IPS DF 6.9 (cell line): ENCODE data around the gene BTN3A1.

Source experiments
- DNase-seq: peaks from one replicate; pipeline ENCODE4 v3.0.0-alpha.2; 2013; ENCODE audit warnings: low read depth, low spot score
- H3K27ac ChIP-seq: one replicate; pipeline ENCODE4 v1.5.1; 2013; ENCODE audit warnings: low read length, control low read depth
- H3K27me3 ChIP-seq: 2 replicates; pipeline ENCODE4 v1.6.1; 2013; ENCODE audit warnings: mild to moderate bottlenecking, low read length; ENCODE audit not compliant: control insufficient read depth, insufficient read depth
- H3K36me3 ChIP-seq: 2 replicates; pipeline ENCODE4 v1.6.1; 2013; ENCODE audit warnings: low read length; ENCODE audit not compliant: control insufficient read depth, insufficient read depth
- H3K4me1 ChIP-seq: 2 replicates; pipeline ENCODE4 v1.6.1; 2013; ENCODE audit warnings: low read length; ENCODE audit not compliant: control insufficient read depth, insufficient read depth
- H3K4me3 ChIP-seq: 2 replicates; pipeline ENCODE4 v1.5.1; 2013; ENCODE audit warnings: mild to moderate bottlenecking, low read length
- H3K9me3 ChIP-seq: 2 replicates; pipeline ENCODE4 v1.6.1; 2013; ENCODE audit warnings: low read length, inconsistent platforms; ENCODE audit not compliant: control insufficient read depth, insufficient read depth
- WGBS: extraction: QIAGEN DNeasy Blood & Tissue Kit; methylation state at CpG from one replicate; pipeline ENCODE4 v1.1.7; 2013; ENCODE audit warnings: mixed read lengths, missing lambda C conversion rate; ENCODE audit not compliant: insufficient read length, insufficient coverage; 5-methylcytosine and 5-hydroxymethylcytosine counted together

The BTN3A1 gene

DNA sequence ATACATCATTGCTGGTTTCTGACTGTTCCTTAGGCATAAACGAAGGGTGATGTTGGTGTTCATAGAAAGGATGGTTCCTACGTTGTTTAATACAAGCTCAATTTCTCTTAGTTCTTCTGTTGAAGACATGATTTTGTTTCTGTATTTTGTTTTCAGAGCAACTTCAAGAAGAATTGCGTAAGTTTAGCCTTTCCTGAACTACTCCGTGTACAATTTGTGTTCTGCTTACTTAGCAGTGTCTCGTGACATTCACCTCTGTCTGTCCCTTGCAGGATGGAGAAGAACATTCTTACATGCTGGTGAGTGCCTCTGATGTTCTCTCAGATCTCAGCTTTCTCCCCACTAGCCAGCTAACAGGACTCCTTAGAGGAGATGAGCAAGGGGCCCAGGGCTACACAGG is 11.5 kb upstream of the BTN3A1 start:
- no CpG with 5 or more reads among the region's 5 CpGs for WGBS
- Histone ChIP-seq H3K4me3 (no peak overlapping the region), H3K9me3 (no peaks in the 10 kb centered on the region), H3K4me1 (peaks cover 3% of the 10 kb centered on the region; the same call in 1 of the 2 replicates), H3K27me3 (no peaks in the 10 kb centered on the region), H3K36me3 (peaks cover 6% of the 10 kb centered on the region; the same call in 1 of the 2 replicates), H3K27ac (no peak overlapping the region)
- DNase-seq, result no peak

DNA sequence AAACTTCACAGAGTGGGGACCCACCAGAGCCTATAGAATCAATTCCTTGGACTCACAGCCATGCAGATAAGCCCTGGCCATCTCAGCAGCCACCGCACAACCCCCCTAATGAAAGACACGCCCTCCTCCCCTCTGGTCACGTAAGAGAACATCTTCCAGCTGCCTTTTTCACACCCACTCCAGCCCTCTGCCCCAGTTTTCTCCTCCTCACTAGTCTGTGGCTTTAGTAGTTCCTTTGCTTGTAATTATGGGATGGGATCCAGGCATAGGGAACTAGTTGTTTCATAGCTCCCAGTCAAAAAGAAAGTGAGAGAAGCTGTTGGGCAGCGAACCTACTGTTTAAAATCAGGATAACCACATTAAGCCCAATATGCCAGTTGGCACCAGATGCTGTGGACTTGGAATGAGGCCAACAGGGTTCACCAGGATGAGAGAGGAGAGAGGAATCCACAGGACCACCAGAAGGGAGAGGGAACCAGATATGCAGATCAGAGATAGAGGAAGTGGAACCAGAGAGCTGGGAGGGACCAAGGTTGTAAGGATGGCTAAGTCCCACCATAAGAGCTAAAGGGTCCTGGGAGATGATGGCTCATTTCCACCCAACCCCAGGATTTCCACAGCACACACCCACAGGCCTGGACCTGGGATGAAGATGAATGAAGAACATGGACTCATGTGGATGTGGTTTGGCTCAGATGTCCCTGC is 9.0 kb upstream of the BTN3A1 start:
- H3K4me1 ChIP-seq, result peaks cover under 1% of the 10 kb centered on the region; the same call in 1 of the 2 replicates
- DNase-seq, result no peak
- no peak overlapping the region for H3K27ac ChIP-seq
- no CpG with 5 or more reads among the region's 4 CpGs for WGBS
- no peak overlapping the region for H3K4me3 ChIP-seq
- peaks cover 6% of the 10 kb centered on the region; the same call in 1 of the 2 replicates for H3K36me3 ChIP-seq
- no peaks in the 10 kb centered on the region for H3K9me3 ChIP-seq
- no peaks in the 10 kb centered on the region for H3K27me3 ChIP-seq

DNA sequence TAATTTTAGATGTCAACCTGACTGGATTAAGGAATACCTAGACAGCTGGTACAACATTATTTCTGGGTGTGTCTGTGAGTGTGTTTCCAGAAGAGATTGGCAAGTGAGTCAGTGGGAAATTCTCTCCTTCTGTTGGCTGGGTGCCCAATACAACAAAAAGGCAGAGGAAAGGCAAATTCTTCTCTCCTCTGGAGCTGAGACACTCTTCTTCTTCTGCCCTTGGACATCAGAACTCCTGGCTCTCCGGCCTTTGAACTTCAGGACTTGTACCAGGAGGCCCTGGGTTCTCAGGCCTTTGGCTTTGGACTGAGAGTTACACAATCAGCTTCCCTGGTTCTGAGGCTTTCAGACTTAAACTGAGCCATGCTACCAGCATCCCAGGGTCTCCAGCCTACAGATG is 7.8 kb upstream of the BTN3A1 start:
- H3K4me1 ChIP-seq, result no peaks in the 10 kb centered on the region
- no CpG with 5 or more reads among the region's 1 CpG for WGBS
- no peak overlapping the region for H3K4me3 ChIP-seq
- DNase-seq, result no peak
- no peak overlapping the region for H3K27ac ChIP-seq
- H3K9me3 ChIP-seq, result no peaks in the 10 kb centered on the region
- no peaks in the 10 kb centered on the region for H3K27me3 ChIP-seq
- H3K36me3 ChIP-seq, result peaks cover 6% of the 10 kb centered on the region; the same call in 1 of the 2 replicates

DNA sequence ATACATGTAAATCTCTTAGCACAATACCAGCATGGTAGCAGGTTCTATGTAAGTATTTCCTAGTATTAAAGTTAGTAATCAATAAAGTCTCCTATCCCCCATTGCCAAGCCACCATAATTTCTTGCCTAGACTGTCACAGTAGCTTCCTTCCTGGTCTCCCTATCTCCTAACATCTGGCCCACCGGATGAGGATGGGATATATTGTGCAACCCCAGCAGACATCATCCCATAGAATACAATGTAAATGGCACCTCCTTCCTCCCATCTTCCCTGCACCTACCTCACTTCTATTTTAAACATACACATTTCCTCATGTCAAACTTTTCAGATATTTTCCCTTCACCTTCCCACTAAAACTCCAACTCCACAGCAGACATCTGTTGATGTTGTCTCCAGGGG is 3.5 kb upstream of the BTN3A1 start:
- no peaks in the 10 kb centered on the region for H3K9me3 ChIP-seq
- no peak overlapping the region for H3K27ac ChIP-seq
- DNase-seq, result no peak
- no peaks in the 10 kb centered on the region for H3K27me3 ChIP-seq
- H3K4me1 ChIP-seq, result no peaks in the 10 kb centered on the region
- no CpG with 5 or more reads among the region's 1 CpG for WGBS
- H3K4me3 ChIP-seq, result no peak overlapping the region
- H3K36me3 ChIP-seq, result no peaks in the 10 kb centered on the region

DNA sequence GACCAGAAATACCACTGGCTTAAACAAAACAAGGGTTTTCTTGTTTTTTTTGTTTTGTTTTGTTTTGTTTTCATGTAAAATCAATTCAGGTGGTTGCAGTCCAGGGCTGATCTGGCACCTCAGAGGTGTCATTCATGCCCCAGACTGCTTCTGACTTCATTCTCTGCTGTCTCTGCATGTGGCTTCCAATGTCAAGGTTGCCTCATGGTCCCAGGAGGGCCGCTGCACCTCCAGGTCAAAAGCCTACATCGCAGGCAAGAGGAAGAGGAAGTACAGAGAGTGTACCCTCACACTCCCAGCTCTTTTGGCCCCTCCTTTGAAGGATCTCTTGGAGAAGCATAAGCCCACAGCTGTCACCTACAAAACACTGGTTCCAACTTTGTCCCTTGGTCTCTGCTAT is 1.4 kb upstream of the BTN3A1 start:
- no peak for DNase-seq
- no peaks in the 10 kb centered on the region for H3K27me3 ChIP-seq
- no peak overlapping the region for H3K27ac ChIP-seq
- H3K36me3 ChIP-seq, result no peaks in the 10 kb centered on the region
- WGBS, result no CpG with 5 or more reads among the region's 2 CpGs
- no peaks in the 10 kb centered on the region for H3K9me3 ChIP-seq
- H3K4me3 ChIP-seq, result no peak overlapping the region
- no peaks in the 10 kb centered on the region for H3K4me1 ChIP-seq

DNA sequence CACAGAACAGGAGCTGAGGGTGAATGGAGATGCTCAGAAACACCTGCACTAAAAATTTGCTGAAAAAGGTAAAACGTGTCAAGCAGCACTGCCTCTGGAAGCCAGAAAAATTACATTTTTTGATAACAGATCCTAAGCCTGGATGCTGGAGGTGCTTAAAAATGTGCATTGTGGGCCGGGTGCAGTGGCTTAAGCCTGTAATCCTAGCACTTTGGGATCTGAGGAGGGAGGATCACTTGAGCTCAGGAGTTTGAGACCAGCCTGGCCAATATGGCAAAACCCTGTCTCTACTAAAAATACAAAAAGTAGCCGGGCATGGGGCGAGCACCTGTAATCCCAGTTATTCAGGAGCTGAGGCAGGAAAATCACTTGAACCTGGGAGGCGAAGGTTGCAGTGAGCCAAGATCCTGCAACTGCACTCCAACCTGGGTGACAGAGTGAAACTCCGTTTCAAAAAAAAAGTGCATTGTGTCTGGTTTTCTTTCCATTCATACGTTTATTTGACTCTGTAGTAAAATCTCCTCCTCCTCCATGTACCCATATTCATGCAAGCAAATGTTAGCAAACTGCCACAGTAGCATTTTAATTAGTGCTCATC is 587 bp upstream of the BTN3A1 start:
- H3K27ac ChIP-seq, result no peak overlapping the region

DNA sequence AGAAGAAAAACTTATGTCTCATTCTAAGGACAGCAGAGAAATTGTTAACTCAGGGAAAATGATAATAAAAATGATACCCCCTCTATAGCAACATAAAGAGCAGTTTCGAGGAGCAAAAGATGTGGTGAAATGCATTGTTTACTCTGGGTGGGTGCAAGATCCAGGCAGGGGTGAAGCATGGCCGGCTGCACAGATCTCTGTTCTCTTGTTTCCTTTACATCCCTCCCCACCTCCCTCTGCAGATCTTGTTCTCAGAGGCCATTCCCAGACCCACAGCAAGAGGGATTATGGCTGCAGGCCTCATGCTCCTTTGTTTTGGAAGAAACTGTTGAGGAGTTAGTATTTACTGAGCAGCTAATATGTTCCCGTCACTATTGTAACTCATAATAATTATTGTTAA is 1.8 kb downstream of the BTN3A1 start:
- H3K27ac ChIP-seq, result no peak overlapping the region
- no peaks in the 10 kb centered on the region for H3K36me3 ChIP-seq
- H3K4me3 ChIP-seq, result no peak overlapping the region
- no peaks in the 10 kb centered on the region for H3K27me3 ChIP-seq
- no peak for DNase-seq
- WGBS, result no CpG with 5 or more reads among the region's 3 CpGs
- no peaks in the 10 kb centered on the region for H3K9me3 ChIP-seq
- H3K4me1 ChIP-seq, result no peaks in the 10 kb centered on the region

More for the DNA sequence above, 587 bp upstream of the BTN3A1 start:
- Histone ChIP-seq H3K36me3 (no peaks in the 10 kb centered on the region), H3K4me3 (no peak overlapping the region), H3K27me3 (no peaks in the 10 kb centered on the region), H3K4me1 (no peaks in the 10 kb centered on the region), H3K9me3 (no peaks in the 10 kb centered on the region)
- DNase-seq, result no peak
- WGBS, result no CpG with 5 or more reads among the region's 7 CpGs

DNA sequence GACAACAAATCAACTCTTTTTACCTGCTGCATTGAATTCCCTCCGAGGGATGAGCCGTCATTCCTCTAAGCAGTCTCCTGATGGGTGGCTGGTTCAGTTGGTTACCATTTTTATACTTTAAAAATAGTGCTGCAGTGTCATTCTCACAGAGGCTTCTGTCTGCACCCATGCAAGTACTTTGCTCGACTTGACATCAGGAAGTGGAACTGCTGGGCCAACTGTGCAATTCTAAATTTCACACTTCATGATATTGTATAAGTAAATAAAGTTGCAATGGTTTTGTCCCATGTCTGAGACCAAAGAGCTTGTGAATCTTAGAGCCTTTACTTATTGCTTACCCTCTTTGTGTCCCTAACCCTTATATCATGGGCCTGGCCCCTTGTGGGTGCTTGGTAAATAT is 2.5 kb downstream of the BTN3A1 start:
- H3K4me3 ChIP-seq, result no peak overlapping the region
- H3K27me3 ChIP-seq, result no peaks in the 10 kb centered on the region
- no peak for DNase-seq
- H3K36me3 ChIP-seq, result no peaks in the 10 kb centered on the region
- H3K9me3 ChIP-seq, result no peaks in the 10 kb centered on the region
- WGBS, result no CpG with 5 or more reads among the region's 3 CpGs
- no peak overlapping the region for H3K27ac ChIP-seq
- no peaks in the 10 kb centered on the region for H3K4me1 ChIP-seq

DNA sequence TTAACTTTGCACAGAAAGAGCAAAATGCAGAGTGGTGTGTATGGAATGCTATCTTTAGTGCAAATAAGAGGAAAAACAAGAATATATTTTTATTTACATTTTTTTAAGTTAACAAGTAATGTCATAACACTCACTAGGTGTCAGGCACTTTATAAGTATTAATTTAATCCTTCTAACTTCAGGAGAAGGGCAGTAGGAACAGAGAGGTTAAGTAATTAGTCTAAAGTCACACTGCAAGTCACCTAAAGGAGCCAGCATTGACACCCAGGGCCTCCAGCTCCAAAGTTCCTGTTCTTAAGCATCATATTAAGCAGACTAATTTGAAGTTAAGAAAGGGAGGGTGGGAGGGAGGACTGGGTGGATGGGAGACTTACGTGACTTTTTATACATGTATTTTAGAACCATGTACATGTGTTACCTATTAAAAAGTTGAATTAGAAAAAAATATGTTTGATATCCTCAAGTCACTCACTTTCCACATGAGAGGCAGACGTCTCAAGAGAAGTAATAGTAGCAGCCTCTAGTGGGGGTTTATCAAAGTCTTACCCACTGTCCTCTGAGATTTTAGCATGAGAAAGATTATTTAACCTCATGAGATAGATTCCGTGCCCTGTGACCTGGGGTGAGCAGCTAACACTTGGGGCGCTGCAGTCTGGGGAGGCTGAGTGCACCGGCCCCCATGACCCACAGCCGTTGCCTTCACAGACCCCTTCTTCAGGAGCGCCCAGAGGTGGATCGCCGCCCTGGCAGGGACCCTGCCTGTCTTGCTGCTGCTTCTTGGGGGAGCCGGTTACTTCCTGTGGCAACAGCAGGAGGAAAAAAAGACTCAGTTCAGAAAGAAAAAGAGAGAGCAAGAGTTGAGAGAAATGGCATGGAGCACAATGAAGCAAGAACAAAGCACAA is 7.0 kb downstream of the BTN3A1 start:
- Histone ChIP-seq H3K27me3 (no peaks in the 10 kb centered on the region), H3K27ac (no peak overlapping the region), H3K9me3 (no peaks in the 10 kb centered on the region), H3K36me3 (no peaks in the 10 kb centered on the region), H3K4me3 (no peak overlapping the region), H3K4me1 (no peaks in the 10 kb centered on the region)
- DNase-seq, result no peak
- no CpG with 5 or more reads among the region's 10 CpGs for WGBS

DNA sequence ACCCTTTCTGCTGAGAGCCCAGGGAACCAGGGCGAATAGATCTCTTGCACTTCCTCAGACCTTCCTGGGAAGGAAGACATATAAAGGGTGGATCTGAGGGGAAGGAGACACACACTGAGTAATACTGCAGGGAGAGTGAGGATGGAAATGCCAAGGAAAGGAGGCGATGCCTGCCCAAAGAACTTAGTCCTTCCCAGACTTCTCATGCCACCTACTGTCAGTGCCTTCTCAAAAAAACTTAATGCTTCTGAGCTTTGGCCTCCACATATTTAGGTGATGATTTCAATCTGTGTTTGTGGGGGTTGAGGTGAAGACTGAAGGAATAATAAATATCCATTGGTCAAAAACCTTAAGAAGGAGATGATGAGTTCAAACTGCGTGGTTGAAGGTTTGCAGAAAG is 9.7 kb downstream of the BTN3A1 start:
- no CpG with 5 or more reads among the region's 3 CpGs for WGBS
- Histone ChIP-seq H3K4me3 (no peak overlapping the region), H3K9me3 (no peaks in the 10 kb centered on the region), H3K4me1 (no peaks in the 10 kb centered on the region), H3K36me3 (no peaks in the 10 kb centered on the region), H3K27ac (no peak overlapping the region), H3K27me3 (no peaks in the 10 kb centered on the region)
- DNase-seq, result no peak
